Activated CD8-positive, alpha-beta memory T cell treated with anti-CD3 and anti-CD28 coated beads, Interleukin-2, amount 50 U/mL, for 1 hour (primary cell): ENCODE measurements around the gene RHBDL2.
"Not testable (repeated sequence)": the region's sequence is repeated elsewhere in the genome, so short reads cannot be mapped to it uniquely, and the experiment has no call there.

ENCODE experiments used
- DNase-seq: peaks from one replicate; pipeline ENCODE4 v3.0.0-alpha.2; 2020; ENCODE audit errors: extremely low read depth

The RHBDL2 gene

GRCh38 chr1:38941527-38942019 is at the start of gene RHBDL2:
RHBDL2 (minus strand) TSS chr1:38941830; CDS start chr1:38919212, 22,618 bp downstream.
- DNase-seq = no peak

- peak; percentile 67 for DNase-seq
Measured at GRCh38 chr1:38990738-38991637, 49.4 kb upstream of the RHBDL2 start, which contains the start of gene AKIRIN1. AKIRIN1 (plus strand) TSS chr1:38991276; CDS start chr1:38991381, 105 bp downstream.

GRCh38 chr1:38990386-38990737 is 48.7 kb upstream of the RHBDL2 start:
- DNase-seq = no peak

- DNase-seq = no peak
Measured at GRCh38 chr1:38989979-38990378, 48.3 kb upstream of the RHBDL2 start.

- not testable (repeated sequence) for DNase-seq
Measured at GRCh38 chr1:38979380-38979779, 37.8 kb upstream of the RHBDL2 start.

GRCh38 chr1:38978245-38978542 is 36.6 kb upstream of the RHBDL2 start:
- DNase-seq = not testable (repeated sequence)

- DNase-seq = peak; percentile 77
Measured at GRCh38 chr1:38977399-38978244, 36.0 kb upstream of the RHBDL2 start.

GRCh38 chr1:38973659-38974437 is 32.2 kb upstream of the RHBDL2 start:
- no peak for DNase-seq

- not testable (repeated sequence) for DNase-seq
Measured at GRCh38 chr1:38973145-38973544, 31.5 kb upstream of the RHBDL2 start.

- DNase-seq = no peak
Measured at GRCh38 chr1:38964140-38964548, 22.5 kb upstream of the RHBDL2 start.

- DNase-seq = no peak
Measured at GRCh38 chr1:38962560-38962959, 20.9 kb upstream of the RHBDL2 start.

- no peak for DNase-seq
Measured at GRCh38 chr1:38962113-38962512, 20.5 kb upstream of the RHBDL2 start.

GRCh38 chr1:38958967-38959366 is 17.3 kb upstream of the RHBDL2 start:
- DNase-seq = no peak

GRCh38 chr1:38953433-38953860 is 11.8 kb upstream of the RHBDL2 start:
- no peak for DNase-seq

GRCh38 chr1:38950553-38950952 is 8.9 kb upstream of the RHBDL2 start:
- DNase-seq = no peak

- no peak for DNase-seq
Measured at GRCh38 chr1:38944547-38944946, 2.9 kb upstream of the RHBDL2 start.

GRCh38 chr1:38942664-38943428 is 1.2 kb upstream of the RHBDL2 start:
- DNase-seq = no peak

GRCh38 chr1:38941093-38941492 is 537 bp downstream of the RHBDL2 start:
- DNase-seq = no peak

- DNase-seq = no peak
Measured at GRCh38 chr1:38940339-38941047, 1.1 kb downstream of the RHBDL2 start.

GRCh38 chr1:38938722-38939260 is 2.8 kb downstream of the RHBDL2 start:
- no peak for DNase-seq
